Endothelial cell of umbilical vein (primary cell): ENCODE results near the gene ULK4. TPM values are rescaled to one million over a fixed set of nuclear protein-coding genes. Genes with fewer than 3 reads are reported as not detected.

ENCODE experiments used
- BruUV-seq: library from RNA; stranded (reverse); fragments of 400-500 nt; replicated peaks from 2 replicates; lab custom pipeline; 2021; lab: Mats Ljungman, UMichigan
- CTCF ChIA-PET: fragments of 300-600, 350-600 bp; sonication (Branson Sonifier 250); formaldehyde crosslinking; loops from one replicate; lab custom pipeline; 2021; ENCODE audit warnings: antibody characterized with exemption, inconsistent platforms; lab: Charles Lee
- POLR2A ChIA-PET: fragments of 300-600, 350-600 bp; sonication (Branson Sonifier 250); formaldehyde crosslinking; loops from one replicate; lab custom pipeline; 2021; ENCODE audit warnings: antibody characterized with exemption, inconsistent platforms; lab: Charles Lee
- DNase-seq: peaks from one replicate; pipeline ENCODE4 v3.0.0-alpha.2; 2011; ENCODE audit warnings: low read depth, low spot score
- FAIRE-seq: peaks from 2 replicates; lab custom pipeline; 2011; peaks lifted over from hg19 to GRCh38; lab: Jason Lieb, UNC
- H2AFZ ChIP-seq: 2 replicates; pipeline ENCODE4 v1.6.0; 2012; ENCODE audit warnings: low read depth, low read length, control low read depth, inconsistent platforms
- H3K27ac ChIP-seq: 2 replicates; pipeline ENCODE4 v1.5.1; 2011; ENCODE audit warnings: low read depth, mild to moderate bottlenecking, control low read depth, low read length, moderate library complexity; ENCODE audit not compliant: insufficient read depth
- H3K27me3 ChIP-seq, 2 experiments: 2 replicates each; pipeline versions ENCODE4 v1.6.0 to v1.6.1; 2011; ENCODE audit warnings: low read length in 2 of 2, mixed read lengths in 1 of 2; ENCODE audit not compliant: control insufficient read depth in 2 of 2, insufficient read depth in 2 of 2
- H3K36me3 ChIP-seq, 2 experiments: 2 replicates in 1 of 2; 3 replicates in 1 of 2; pipeline ENCODE4 v1.5.1; 2011; ENCODE audit warnings: low read length in 2 of 2, mild to moderate bottlenecking in 1 of 2, moderate library complexity in 1 of 2; ENCODE audit not compliant: control insufficient read depth in 2 of 2, insufficient read depth in 2 of 2; ENCODE audit errors: extremely low read depth in 1 of 2
- H3K4me1 ChIP-seq: 3 replicates; pipeline ENCODE4 v1.5.1; 2011; ENCODE audit warnings: mild to moderate bottlenecking, low read length; ENCODE audit not compliant: control insufficient read depth, insufficient read depth; ENCODE audit errors: extremely low read depth
- H3K4me2 ChIP-seq: 2 replicates; pipeline ENCODE4 v1.6.1; 2011; ENCODE audit warnings: low read length, control low read depth, mixed read lengths; ENCODE audit not compliant: insufficient read depth
- H3K4me3 ChIP-seq, 3 experiments: fragments of 200-600 bp in 1 of 3; sonication (generic), shearing (Covaris generic) in 1 of 3; replicated peaks in 1 of 3; 2 replicates each; pipeline ENCODE4 v1.5.1; 2011 to 2016; ENCODE audit warnings: control low read depth in 3 of 3, low read length in 3 of 3, mild to moderate bottlenecking in 2 of 3, inconsistent platforms in 1 of 3, low read depth in 1 of 3, moderate library complexity in 1 of 3; ENCODE audit not compliant: insufficient read depth in 1 of 3
- H3K79me2 ChIP-seq: 2 replicates; pipeline ENCODE4 v1.6.0; 2012; ENCODE audit warnings: low read length, inconsistent platforms; ENCODE audit not compliant: control insufficient read depth, insufficient read depth
- H3K9ac ChIP-seq: replicated peaks from 2 replicates; pipeline ENCODE3; 2011; ENCODE audit warnings: low read length, control low read depth; ENCODE audit not compliant: insufficient read depth; ENCODE audit errors: extremely low read depth
- H3K9me1 ChIP-seq: replicated peaks from 3 replicates; pipeline ENCODE4 v1.6.0; 2011; ENCODE audit warnings: mild to moderate bottlenecking, low read length; ENCODE audit not compliant: control insufficient read depth, insufficient read depth; ENCODE audit errors: extremely low read depth
- H3K9me3 ChIP-seq: replicated peaks from 2 replicates; pipeline ENCODE4 v1.5.1; 2012; ENCODE audit warnings: low read length, inconsistent platforms; ENCODE audit not compliant: control insufficient read depth, insufficient read depth
- H4K20me1 ChIP-seq: replicated peaks from 2 replicates; pipeline ENCODE3; 2011; ENCODE audit warnings: mild to moderate bottlenecking, low read length; ENCODE audit not compliant: control insufficient read depth, insufficient read depth; ENCODE audit errors: extremely low read depth
- CTCF ChIP-seq, 2 donors: IDR thresholded peaks; 1 replicate in 1 of 2; 2 replicates in 1 of 2; pipeline ENCODE4 v1.5.1; 2011; ENCODE audit warnings: low read length in 2 of 2, mild to moderate bottlenecking in 2 of 2, moderate library complexity in 2 of 2, control low read depth in 1 of 2, inconsistent platforms in 1 of 2, low read depth in 1 of 2; ENCODE audit not compliant: insufficient read depth in 1 of 2; ENCODE audit errors: extremely low read depth in 1 of 2
- EZH2 ChIP-seq: IDR thresholded peaks from 2 replicates; pipeline ENCODE4 v1.6.1; 2012; ENCODE audit warnings: borderline replicate concordance, low read depth, mild to moderate bottlenecking, moderate library complexity, low read length, inconsistent platforms; ENCODE audit not compliant: severe bottlenecking
- FOS ChIP-seq: IDR thresholded peaks from 2 replicates; pipeline ENCODE4 v1.6.1; 2011; ENCODE audit warnings: mild to moderate bottlenecking, low read length, moderate library complexity, borderline replicate concordance; ENCODE audit not compliant: insufficient read depth
- GATA2 ChIP-seq: IDR thresholded peaks from 2 replicates; pipeline ENCODE4 v1.7.0; 2011; ENCODE audit warnings: low read depth, mild to moderate bottlenecking, moderate library complexity, mixed read lengths, low read length; ENCODE audit not compliant: insufficient read length, insufficient read depth
- JUN ChIP-seq: IDR thresholded peaks from 2 replicates; pipeline ENCODE4 v1.6.1; 2011; ENCODE audit warnings: borderline replicate concordance, low read depth; ENCODE audit not compliant: insufficient read length, insufficient read depth
- MAX ChIP-seq: IDR thresholded peaks from 2 replicates; pipeline ENCODE4 v1.6.1; 2011; ENCODE audit not compliant: insufficient read depth, insufficient read length
- MYC ChIP-seq: IDR thresholded peaks from one replicate; pipeline ENCODE4 v1.6.1; 2011; ENCODE audit warnings: mild to moderate bottlenecking, low read depth, low read length
- POLR2A ChIP-seq: IDR thresholded peaks from 2 replicates; pipeline ENCODE4 v1.6.1; 2012; ENCODE audit warnings: low read depth, mild to moderate bottlenecking, control low read depth, low read length
- POLR2AphosphoS5 ChIP-seq: IDR thresholded peaks from 2 replicates; pipeline ENCODE4 v1.6.1; 2012; ENCODE audit warnings: low read depth, mild to moderate bottlenecking, control low read depth, low read length, moderate library complexity; ENCODE audit not compliant: insufficient read depth
- dilution Hi-C: fragments of 300-500 bp; cut with MboI; formaldehyde crosslinking; loops from one replicate; pipeline ENCODE4 v1.15.0; 2019; ENCODE audit warnings: low sequenced_read_pairs; ENCODE audit not compliant: extremely low pct_ligation_motif_present
- intact Hi-C: fragments of 100-400 bp; cut with micrococcal nuclease; formaldehyde crosslinking; loops from one replicate; pipeline ENCODE4 v1.10.0; 2022
- polyA plus RNA-seq, 4 experiments: library from polyadenylated mRNA; depleted of rRNA in 3 of 4; stranded (reverse) in 3 of 4; unstranded in 1 of 4; fragments of >200 nt; gene quantifications; 2 replicates each; pipeline versions ENCODE4 v1.2.1 to v1.2.3, GENCODE V29; 2011 to 2012; ENCODE audit warnings: missing spikeins in 1 of 4
- total RNA-seq: library from RNA; stranded (reverse); gene quantifications from 2 replicates; pipeline ENCODE4 v1.2.3, GENCODE V29; 2021

Gene ULK4
- total and polyA plus RNA-seq, 2 donors (not counting 3 experiments of a cell fraction or from before 2014, with no cell fraction given), result 3.3 to 16.0 TPM

GRCh38 chr3:41522612-41523011 lies 439.3 kb downstream of the ULK4 start:
- FAIRE-seq (no peak), DNase-seq (no peak)
- H3K4me1 ChIP-seq, result no peaks in the 10 kb centered on the region
- CTCF ChIA-PET, result no interaction called here
- POLR2A ChIA-PET, result no interaction called here
- dilution Hi-C loops, result no loop called here
- H3K4me3 ChIP-seq, result no peak overlapping the region
- H3K9me3 ChIP-seq, result no peaks in the 10 kb centered on the region
- H2AFZ ChIP-seq, result no peak overlapping the region
- no peaks in the 10 kb centered on the region for H3K79me2 ChIP-seq
- BruUV-seq, result no TSS peak
- no peaks in the 10 kb centered on the region for H4K20me1 ChIP-seq
- no peaks in the 10 kb centered on the region for H3K27me3 ChIP-seq
- intact Hi-C loops, result loop anchor here (5.0 kb wide), 1 partner anchor 50 kb away; no protein-coding TSS in a partner anchor
- no peak overlapping the region for H3K27ac ChIP-seq
- H3K9me1 ChIP-seq, result no peaks in the 10 kb centered on the region
- no peak for TF ChIP-seq MAX
- TF ChIP-seq FOS, result no peak
- TF ChIP-seq POLR2AphosphoS5, result no peak
- no peak for TF ChIP-seq MYC
- no peak for TF ChIP-seq EZH2
- TF ChIP-seq JUN, result no peak
- TF ChIP-seq POLR2A, result no peak
- no peak for TF ChIP-seq GATA2
- TF ChIP-seq CTCF (IDR thresholded peaks at IDR 0.05; ENCODE audit: extremely low read depth in 1 of 2, insufficient read depth in 1 of 2, low read depth in 1 of 2, low read length in 2 of 2), result no peak
- no peaks in the 10 kb centered on the region for H3K36me3 ChIP-seq
- H3K4me2 ChIP-seq, result no peak overlapping the region
- H3K9ac ChIP-seq, result no peak overlapping the region
